Measurements from ENCODE around the gene NT5C3B. TPM values are rescaled to one million over a fixed set of nuclear protein-coding genes. Genes with fewer than 3 reads are reported as not detected.
"Not testable (repeated sequence)": the region's sequence is repeated elsewhere in the genome, so short reads cannot be mapped to it uniquely, and the experiment has no call there.

The NT5C3B gene
- total and polyA plus RNA-seq, 2 experiments from 2014 or later = 59.3 to 69.8 TPM

- in situ Hi-C loops (cut with MboI) = no loop called here
- no peaks in the 10 kb centered on the region for H4K20me1 ChIP-seq (ENCODE audit: insufficient read depth)
- no peaks in the 10 kb centered on the region for H3K27me3 ChIP-seq (replicated peaks; ENCODE audit: insufficient read depth)
- peaks cover 55% of the 10 kb centered on the region for H3K79me2 ChIP-seq (ENCODE audit: insufficient read depth)
- peaks cover 12% of the 10 kb centered on the region for H3K4me1 ChIP-seq (ENCODE audit: insufficient read depth)
- H3F3A ChIP-seq (ENCODE audit: insufficient read depth) = peaks cover 33% of the 10 kb centered on the region
- H2AFZ ChIP-seq = peak overlapping the region; percentile 73
- TF ChIP-seq EZH2phosphoT487 (IDR thresholded peaks at IDR 0.05; ENCODE audit: insufficient read depth, low read depth) = no peak
- no peak for TF ChIP-seq EZH2 (IDR thresholded peaks at IDR 0.05; ENCODE audit: insufficient read depth, poor library complexity, severe bottlenecking)
- DNase-seq = no peak
- H3K4me3 ChIP-seq = peak overlapping the region; percentile 90
- H3K9ac ChIP-seq = peak overlapping the region; percentile 92
- H3K27ac ChIP-seq = peak overlapping the region; percentile 79
- peaks cover 26% of the 10 kb centered on the region for H3K36me3 ChIP-seq (ENCODE audit: low read depth)
- no peaks in the 10 kb centered on the region for H3K9me2 ChIP-seq (ENCODE audit: insufficient read depth)
- WGBS, 2 experiments (ENCODE audit: low coverage in 1 of 2, low lambda C conversion rate in 2 of 2, missing lambda C conversion rate in 2 of 2) = 0% methylated on average over 16 to 25 of the region's 25 CpGs
- no peaks in the 10 kb centered on the region for H3K9me3 ChIP-seq (ENCODE audit: low read depth)
- peak overlapping the region; percentile 85 for H3K4me2 ChIP-seq (ENCODE audit: unreplicated experiment)
Observed at GRCh38 chr17:41864498-41864835, 28.4 kb upstream of the NT5C3B start.

DNA sequence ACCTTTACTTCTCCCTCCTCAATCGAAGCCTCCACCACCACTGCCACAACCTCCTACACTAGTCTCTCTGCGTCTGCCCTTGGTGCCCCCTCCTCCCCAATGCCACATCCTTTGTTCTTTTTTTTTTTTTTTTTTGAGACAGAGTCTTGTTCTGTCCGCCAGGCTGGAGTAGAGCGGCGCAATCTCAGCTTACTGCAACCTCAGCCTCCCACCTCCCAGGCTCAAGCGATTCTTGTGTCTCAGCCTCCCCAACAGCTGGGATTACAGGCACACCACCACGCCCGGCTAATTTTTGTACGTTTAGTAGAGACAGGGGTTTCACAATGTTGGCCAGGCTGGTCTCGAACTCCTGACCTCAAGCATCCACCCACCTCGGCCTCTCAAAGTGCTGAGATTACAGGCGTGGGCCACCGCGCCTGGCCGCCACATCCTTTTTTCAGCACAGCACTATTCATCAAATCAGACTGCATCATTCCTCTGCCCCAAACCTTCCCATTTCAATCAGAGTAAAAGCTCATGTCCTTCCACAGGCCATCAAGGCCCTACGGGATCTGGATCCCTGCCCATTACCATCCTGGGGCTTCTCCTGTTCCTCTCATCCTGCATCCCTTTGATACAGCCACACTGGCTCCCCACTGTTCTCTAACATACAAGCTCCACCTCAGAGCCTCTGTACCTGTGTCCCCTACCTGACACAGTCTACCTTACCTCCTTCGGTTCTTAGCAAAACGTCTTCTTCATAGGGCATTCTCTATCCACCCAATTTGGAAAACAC, 27.2 kb upstream of the NT5C3B start:
- DNase-seq = no peak
- Histone ChIP-seq H3K4me3 (peak overlapping the region; percentile 90), H3K79me2 (ENCODE audit: insufficient read depth) (peaks cover 66% of the 10 kb centered on the region), H3K36me3 (ENCODE audit: low read depth) (peaks cover 14% of the 10 kb centered on the region), H4K20me1 (ENCODE audit: insufficient read depth) (no peaks in the 10 kb centered on the region), H3K27me3 (replicated peaks; ENCODE audit: insufficient read depth) (no peaks in the 10 kb centered on the region), H3K9ac (peak overlapping the region; percentile 92; the same call in 1 of the 2 replicates), H3K27ac (no peak overlapping the region), H3K4me2 (ENCODE audit: unreplicated experiment) (peak overlapping the region; percentile 85), H3K4me1 (ENCODE audit: insufficient read depth) (peaks cover 12% of the 10 kb centered on the region), H3K9me2 (ENCODE audit: insufficient read depth) (no peaks in the 10 kb centered on the region), H3K9me3 (ENCODE audit: low read depth) (no peaks in the 10 kb centered on the region), H3F3A (ENCODE audit: insufficient read depth) (peaks cover 23% of the 10 kb centered on the region), H2AFZ (no peak overlapping the region)
- TF ChIP-seq EZH2phosphoT487 (IDR thresholded peaks at IDR 0.05; ENCODE audit: insufficient read depth, low read depth) = no peak
- TF ChIP-seq EZH2 (IDR thresholded peaks at IDR 0.05; ENCODE audit: insufficient read depth, poor library complexity, severe bottlenecking) = no peak
- in situ Hi-C loops (cut with MboI) = no loop called here
- WGBS, 2 experiments (ENCODE audit: low coverage in 1 of 2, low lambda C conversion rate in 2 of 2, missing lambda C conversion rate in 2 of 2) = 73 to 78% methylated on average over 18 of the region's 18 CpGs

DNA sequence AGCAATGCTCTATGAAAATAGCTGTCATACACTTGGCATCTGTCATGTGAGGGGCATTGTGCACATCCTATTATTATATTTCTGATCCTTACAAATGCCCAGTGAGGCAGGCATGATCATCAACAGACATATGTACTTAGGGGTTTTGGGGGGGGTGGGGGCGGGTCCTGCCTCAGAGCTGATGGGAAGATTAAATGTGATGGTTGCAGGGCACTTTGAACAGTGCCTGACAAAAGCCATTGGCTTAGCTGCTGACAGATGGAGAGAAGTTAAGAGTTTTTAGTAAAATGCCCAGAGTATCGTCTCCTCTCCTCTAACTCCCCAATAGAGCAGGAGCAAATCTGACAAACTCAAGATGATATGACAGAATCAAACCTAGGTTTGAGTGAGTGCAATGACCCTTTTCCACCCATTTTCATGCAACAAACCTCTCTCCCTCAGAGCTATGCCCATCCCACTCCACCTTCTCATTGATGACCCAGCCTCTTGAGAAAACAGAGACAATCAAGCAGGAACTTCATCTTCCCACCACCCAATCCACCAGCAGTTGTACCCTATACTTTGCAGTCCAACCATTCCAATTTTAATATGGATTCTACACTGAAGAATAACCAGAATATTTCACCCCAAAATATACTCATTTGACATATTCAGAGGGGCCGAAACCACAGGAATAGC, 24.4 kb upstream of the NT5C3B start:
- Histone ChIP-seq H2AFZ (no peak overlapping the region), H3K27me3 (replicated peaks; ENCODE audit: insufficient read depth) (no peaks in the 10 kb centered on the region), H3F3A (ENCODE audit: insufficient read depth) (0 out of 2 replicates have a peak, but pooled peaks cover 6% of the 10 kb centered on the region), H3K36me3 (ENCODE audit: low read depth) (no peaks in the 10 kb centered on the region), H3K9ac (no peak overlapping the region), H3K9me3 (ENCODE audit: low read depth) (no peaks in the 10 kb centered on the region), H3K9me2 (ENCODE audit: insufficient read depth) (no peaks in the 10 kb centered on the region), H3K4me2 (ENCODE audit: unreplicated experiment) (no peak overlapping the region), H3K79me2 (ENCODE audit: insufficient read depth) (peaks cover 90% of the 10 kb centered on the region), H4K20me1 (ENCODE audit: insufficient read depth) (no peaks in the 10 kb centered on the region), H3K27ac (no peak overlapping the region), H3K4me3 (no peak overlapping the region), H3K4me1 (ENCODE audit: insufficient read depth) (peaks cover 12% of the 10 kb centered on the region)
- in situ Hi-C loops (cut with MboI) = no loop called here
- DNase-seq = no peak
- TF ChIP-seq EZH2 (IDR thresholded peaks at IDR 0.05; ENCODE audit: insufficient read depth, poor library complexity, severe bottlenecking) (no peak), EZH2phosphoT487 (IDR thresholded peaks at IDR 0.05; ENCODE audit: insufficient read depth, low read depth) (no peak)
- WGBS, 2 experiments (ENCODE audit: low coverage in 1 of 2, low lambda C conversion rate in 2 of 2, missing lambda C conversion rate in 2 of 2) = 69 to 97% methylated on average over 2 to 3 of the region's 3 CpGs

- in situ Hi-C loops (cut with MboI); H2AFZ ChIP-seq; H4K20me1 ChIP-seq (ENCODE audit: insufficient read depth); H3K9me2 ChIP-seq (ENCODE audit: insufficient read depth); H3K27me3 ChIP-seq (replicated peaks; ENCODE audit: insufficient read depth); H3K27ac ChIP-seq; DNase-seq; H3K9ac ChIP-seq; H3K4me2 ChIP-seq (ENCODE audit: unreplicated experiment); H3K4me3 ChIP-seq; H3F3A ChIP-seq (ENCODE audit: insufficient read depth); H3K4me1 ChIP-seq (ENCODE audit: insufficient read depth); H3K9me3 ChIP-seq (ENCODE audit: low read depth): not testable (repeated sequence)
- H3K79me2 ChIP-seq (ENCODE audit: insufficient read depth) = peaks cover 86% of the 10 kb centered on the region
- peaks cover 12% of the 10 kb centered on the region; the same call in 1 of the 2 replicates for H3K36me3 ChIP-seq (ENCODE audit: low read depth)
- 93 to 95% methylated on average over 14 of the region's 14 CpGs for WGBS, 2 experiments (ENCODE audit: low coverage in 1 of 2, low lambda C conversion rate in 2 of 2, missing lambda C conversion rate in 2 of 2)
Observed at GRCh38 chr17:41851382-41851781, 15.3 kb upstream of the NT5C3B start.

All from GM23248 (cell line).